K562 (cell line): Measurements from ENCODE around the gene PPAT. TPM values are rescaled to one million over a fixed set of nuclear protein-coding genes. Genes with fewer than 3 reads are reported as not detected.

ENCODE experiments used
- COPS2 ChIP-seq: fragments of 450-650 bp; conservative IDR thresholded peaks from 2 replicates; pipeline ENCODE4 v1.6.1; 2016; ENCODE audit warnings: mild to moderate bottlenecking, moderate library complexity
- CREM ChIP-seq: IDR thresholded peaks from 2 replicates; pipeline ENCODE4 v1.6.1; 2014; ENCODE audit warnings: antibody characterized with exemption, low read depth
- JUND ChIP-seq, 2 experiments: IDR thresholded peaks; 2 replicates in 1 of 2; 3 replicates in 1 of 2; pipeline ENCODE4 v1.6.1; 2011; ENCODE audit warnings: borderline replicate concordance in 2 of 2, low read depth in 2 of 2, low read length in 2 of 2, improper control_type of control experiment in 1 of 2, missing biosample characterization in 1 of 2, missing genetic modification characterization in 1 of 2, missing genetic modification reagents in 1 of 2
- NCOA1 ChIP-seq: fragments of 450-650 bp; IDR thresholded peaks from 2 replicates; pipeline ENCODE4 v1.6.1; 2016; ENCODE audit warnings: low read depth
- NFRKB ChIP-seq: fragments of 450-650 bp; IDR thresholded peaks from 2 replicates; pipeline ENCODE4 v1.6.1; 2016; ENCODE audit warnings: low read depth
- POLR2AphosphoS5 ChIP-seq: IDR thresholded peaks from 2 replicates; pipeline ENCODE4 v1.6.1; 2011; ENCODE audit warnings: mild to moderate bottlenecking, low read depth, low read length, moderate library complexity; ENCODE audit not compliant: control insufficient read depth, insufficient read depth
- SLC30A9 ChIP-seq: fragments of 250-450 bp; sonication (Bioruptor Pico); IDR thresholded peaks from 2 replicates; pipeline ENCODE4 v1.8.0; 2022; ENCODE audit warnings: mild to moderate bottlenecking, moderate library complexity
- THRA ChIP-seq: fragments of 450-650 bp; IDR thresholded peaks from 2 replicates; pipeline ENCODE4 v1.6.1; 2017; ENCODE audit warnings: mild to moderate bottlenecking, moderate library complexity
- ZNF121 ChIP-seq: sonication (generic); formaldehyde crosslinking; conservative IDR thresholded peaks from 2 replicates; pipeline ENCODE4 v1.8.0; 2022; ENCODE audit warnings: missing genetic modification reagents
- ZNF146 ChIP-seq: IDR thresholded peaks from one replicate; pipeline ENCODE4 v1.6.1; 2018; ENCODE audit warnings: missing compliant biosample characterization; ENCODE audit not compliant: unreplicated experiment
- ZNF830 ChIP-seq: fragments of 250-450 bp; sonication (Bioruptor Pico); IDR thresholded peaks from 2 replicates; pipeline ENCODE4 v1.5.0; 2021; ENCODE audit warnings: mild to moderate bottlenecking
- polyA plus RNA-seq, 8 experiments: library from polyadenylated mRNA; depleted of rRNA in 4 of 8; stranded (reverse) in 5 of 8; unstranded in 3 of 8; fragments of >200 nt; fragmentation: Nextera tagmentation in 2 of 8; fragmentation: Illumina TruSeq in 1 of 8; extraction: Ambion mirVana in 2 of 8; extraction: Trizol in 1 of 8; gene quantifications; 2 replicates each; pipeline versions ENCODE4 v1.2.1 to v1.2.3, GENCODE V29; 2011 to 2014; ENCODE audit warnings: inconsistent platforms in 1 of 8, missing spikeins in 1 of 8
- total RNA-seq, 7 experiments: library from RNA; depleted of rRNA in 6 of 7; stranded (reverse); fragments of >200 nt in 6 of 7; fragmentation: Illumina TruSeq in 2 of 7; extraction: Trizol in 2 of 7; gene quantifications; 2 replicates each; pipeline versions ENCODE4 v1.2.1 to v1.2.3, GENCODE V29; 2011 to 2021; ENCODE audit warnings: low replicate concordance in 1 of 7
- TF ChIP-seq, protein P1 (sequence below): fragments of 250-450 bp; sonication (Bioruptor Pico); IDR thresholded peaks from 2 replicates; pipeline ENCODE4 v1.5.0; 2020; ENCODE audit warnings: mild to moderate bottlenecking, borderline replicate concordance
- TF ChIP-seq, protein P2 (sequence below), 3 experiments: fragments of 200-800 bp in 1 of 3; sonication (Bioruptor generic) in 1 of 3; sonication (generic) in 1 of 3; formaldehyde crosslinking in 1 of 3; IDR thresholded peaks; 2 replicates each; pipeline versions ENCODE4 v1.6.1 to v1.8.0; 2016 to 2022; ENCODE audit warnings: mild to moderate bottlenecking in 2 of 3, missing compliant biosample characterization in 2 of 3, missing genetic modification characterization in 2 of 3, missing genetic modification reagents in 1 of 3
- TF ChIP-seq, protein P3 (sequence below): sonication (generic); formaldehyde crosslinking; IDR thresholded peaks from 2 replicates; pipeline ENCODE4 v1.8.0; 2022; ENCODE audit warnings: missing genetic modification reagents, mild to moderate bottlenecking, borderline replicate concordance
- TF ChIP-seq, protein P4 (sequence below): fragments of 200-400 bp; formaldehyde crosslinking; IDR thresholded peaks from 2 replicates; pipeline ENCODE4 v1.6.1; 2017; ENCODE audit warnings: mild to moderate bottlenecking, low read depth, low read length, moderate library complexity
- TF ChIP-seq, protein P5 (sequence below): fragments of 450-650 bp; formaldehyde crosslinking; conservative IDR thresholded peaks from 2 replicates; pipeline ENCODE4 v1.4.0; 2022; ENCODE audit warnings: mild to moderate bottlenecking, missing genetic modification characterization
- TF ChIP-seq, protein P6 (sequence below): sonication (generic); IDR thresholded peaks from 2 replicates; pipeline ENCODE4 v1.6.1; 2016

Gene PPAT
- total and polyA plus RNA-seq, 9 of the 15 experiments (the other 6 are each of a cell fraction or from before 2014, with no cell fraction given), result 36.2 to 75.8 (median 55.5) TPM

- TF ChIP-seq, protein P1, sequence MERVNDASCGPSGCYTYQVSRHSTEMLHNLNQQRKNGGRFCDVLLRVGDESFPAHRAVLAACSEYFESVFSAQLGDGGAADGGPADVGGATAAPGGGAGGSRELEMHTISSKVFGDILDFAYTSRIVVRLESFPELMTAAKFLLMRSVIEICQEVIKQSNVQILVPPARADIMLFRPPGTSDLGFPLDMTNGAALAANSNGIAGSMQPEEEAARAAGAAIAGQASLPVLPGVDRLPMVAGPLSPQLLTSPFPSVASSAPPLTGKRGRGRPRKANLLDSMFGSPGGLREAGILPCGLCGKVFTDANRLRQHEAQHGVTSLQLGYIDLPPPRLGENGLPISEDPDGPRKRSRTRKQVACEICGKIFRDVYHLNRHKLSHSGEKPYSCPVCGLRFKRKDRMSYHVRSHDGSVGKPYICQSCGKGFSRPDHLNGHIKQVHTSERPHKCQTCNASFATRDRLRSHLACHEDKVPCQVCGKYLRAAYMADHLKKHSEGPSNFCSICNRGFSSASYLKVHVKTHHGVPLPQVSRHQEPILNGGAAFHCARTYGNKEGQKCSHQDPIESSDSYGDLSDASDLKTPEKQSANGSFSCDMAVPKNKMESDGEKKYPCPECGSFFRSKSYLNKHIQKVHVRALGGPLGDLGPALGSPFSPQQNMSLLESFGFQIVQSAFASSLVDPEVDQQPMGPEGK (CRISPR knock-in tag), result 0 out of 2 replicates have a peak, but pooled peaks have one; percentile 14
- TF ChIP-seq, protein P2, sequence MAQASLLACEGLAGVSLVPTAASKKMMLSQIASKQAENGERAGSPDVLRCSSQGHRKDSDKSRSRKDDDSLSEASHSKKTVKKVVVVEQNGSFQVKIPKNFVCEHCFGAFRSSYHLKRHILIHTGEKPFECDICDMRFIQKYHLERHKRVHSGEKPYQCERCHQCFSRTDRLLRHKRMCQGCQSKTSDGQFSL (CRISPR knock-in tag; IDR thresholded peaks at IDR 0.05), result no peak
- TF ChIP-seq, protein P2 (tag; IDR thresholded peaks at IDR 0.05), result no peak
- TF ChIP-seq, protein P3, sequence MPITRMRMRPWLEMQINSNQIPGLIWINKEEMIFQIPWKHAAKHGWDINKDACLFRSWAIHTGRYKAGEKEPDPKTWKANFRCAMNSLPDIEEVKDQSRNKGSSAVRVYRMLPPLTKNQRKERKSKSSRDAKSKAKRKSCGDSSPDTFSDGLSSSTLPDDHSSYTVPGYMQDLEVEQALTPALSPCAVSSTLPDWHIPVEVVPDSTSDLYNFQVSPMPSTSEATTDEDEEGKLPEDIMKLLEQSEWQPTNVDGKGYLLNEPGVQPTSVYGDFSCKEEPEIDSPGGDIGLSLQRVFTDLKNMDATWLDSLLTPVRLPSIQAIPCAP, result no peak
- TF ChIP-seq, protein P4, sequence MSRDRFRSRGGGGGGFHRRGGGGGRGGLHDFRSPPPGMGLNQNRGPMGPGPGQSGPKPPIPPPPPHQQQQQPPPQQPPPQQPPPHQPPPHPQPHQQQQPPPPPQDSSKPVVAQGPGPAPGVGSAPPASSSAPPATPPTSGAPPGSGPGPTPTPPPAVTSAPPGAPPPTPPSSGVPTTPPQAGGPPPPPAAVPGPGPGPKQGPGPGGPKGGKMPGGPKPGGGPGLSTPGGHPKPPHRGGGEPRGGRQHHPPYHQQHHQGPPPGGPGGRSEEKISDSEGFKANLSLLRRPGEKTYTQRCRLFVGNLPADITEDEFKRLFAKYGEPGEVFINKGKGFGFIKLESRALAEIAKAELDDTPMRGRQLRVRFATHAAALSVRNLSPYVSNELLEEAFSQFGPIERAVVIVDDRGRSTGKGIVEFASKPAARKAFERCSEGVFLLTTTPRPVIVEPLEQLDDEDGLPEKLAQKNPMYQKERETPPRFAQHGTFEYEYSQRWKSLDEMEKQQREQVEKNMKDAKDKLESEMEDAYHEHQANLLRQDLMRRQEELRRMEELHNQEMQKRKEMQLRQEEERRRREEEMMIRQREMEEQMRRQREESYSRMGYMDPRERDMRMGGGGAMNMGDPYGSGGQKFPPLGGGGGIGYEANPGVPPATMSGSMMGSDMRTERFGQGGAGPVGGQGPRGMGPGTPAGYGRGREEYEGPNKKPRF, result no peak
- TF ChIP-seq POLR2AphosphoS5, result peak; percentile 65
- TF ChIP-seq COPS2, result no peak
- no peak for TF ChIP-seq ZNF830 (CRISPR knock-in tag)
- TF ChIP-seq NCOA1, result no peak
- TF ChIP-seq, protein P5, sequence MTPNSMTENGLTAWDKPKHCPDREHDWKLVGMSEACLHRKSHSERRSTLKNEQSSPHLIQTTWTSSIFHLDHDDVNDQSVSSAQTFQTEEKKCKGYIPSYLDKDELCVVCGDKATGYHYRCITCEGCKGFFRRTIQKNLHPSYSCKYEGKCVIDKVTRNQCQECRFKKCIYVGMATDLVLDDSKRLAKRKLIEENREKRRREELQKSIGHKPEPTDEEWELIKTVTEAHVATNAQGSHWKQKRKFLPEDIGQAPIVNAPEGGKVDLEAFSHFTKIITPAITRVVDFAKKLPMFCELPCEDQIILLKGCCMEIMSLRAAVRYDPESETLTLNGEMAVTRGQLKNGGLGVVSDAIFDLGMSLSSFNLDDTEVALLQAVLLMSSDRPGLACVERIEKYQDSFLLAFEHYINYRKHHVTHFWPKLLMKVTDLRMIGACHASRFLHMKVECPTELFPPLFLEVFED, result no peak
- no peak for TF ChIP-seq JUND (IDR thresholded peaks at IDR 0.05; ENCODE audit: borderline replicate concordance, low read depth, low read length)
- TF ChIP-seq JUND (tag; IDR thresholded peaks at IDR 0.05; ENCODE audit: borderline replicate concordance, low read depth, low read length), result no peak
- TF ChIP-seq NFRKB, result no peak
- no peak for TF ChIP-seq THRA
- no peak for TF ChIP-seq ZNF146 (CRISPR knock-in tag)
- TF ChIP-seq ZNF121, result peak; percentile 42
- 0 out of 2 replicates have a peak, but pooled peaks have one; percentile 22 for TF ChIP-seq CREM
- TF ChIP-seq, protein P6, sequence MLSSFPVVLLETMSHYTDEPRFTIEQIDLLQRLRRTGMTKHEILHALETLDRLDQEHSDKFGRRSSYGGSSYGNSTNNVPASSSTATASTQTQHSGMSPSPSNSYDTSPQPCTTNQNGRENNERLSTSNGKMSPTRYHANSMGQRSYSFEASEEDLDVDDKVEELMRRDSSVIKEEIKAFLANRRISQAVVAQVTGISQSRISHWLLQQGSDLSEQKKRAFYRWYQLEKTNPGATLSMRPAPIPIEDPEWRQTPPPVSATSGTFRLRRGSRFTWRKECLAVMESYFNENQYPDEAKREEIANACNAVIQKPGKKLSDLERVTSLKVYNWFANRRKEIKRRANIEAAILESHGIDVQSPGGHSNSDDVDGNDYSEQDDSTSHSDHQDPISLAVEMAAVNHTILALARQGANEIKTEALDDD, result peak; percentile 60
- no peak for TF ChIP-seq SLC30A9
Measured at GRCh38 chr4:56468097-56468422, 32.6 kb upstream of the PPAT start (continued).
